22Rv1 (cell line): ENCODE results near the gene RAB11B.

Experiments used
- H3K27ac ChIP-seq: fragments of 450-650 bp; 2 replicates; pipeline ENCODE4 v1.5.1; 2017
- ZFX ChIP-seq: fragments of 450-650 bp; IDR thresholded peaks from 2 replicates; pipeline ENCODE4 v1.6.1; 2017; ENCODE audit warnings: antibody characterized with exemption, borderline replicate concordance
- TF ChIP-seq, protein P1 (sequence below): fragments of 450-650 bp; IDR thresholded peaks from 2 replicates; pipeline ENCODE4 v1.5.1; 2017; ENCODE audit warnings: mild to moderate bottlenecking

The RAB11B gene

GRCh38 chr19:8355631-8356402 lies 34.3 kb upstream of the RAB11B start:
- no peak for TF ChIP-seq ZFX
- TF ChIP-seq, protein P1, sequence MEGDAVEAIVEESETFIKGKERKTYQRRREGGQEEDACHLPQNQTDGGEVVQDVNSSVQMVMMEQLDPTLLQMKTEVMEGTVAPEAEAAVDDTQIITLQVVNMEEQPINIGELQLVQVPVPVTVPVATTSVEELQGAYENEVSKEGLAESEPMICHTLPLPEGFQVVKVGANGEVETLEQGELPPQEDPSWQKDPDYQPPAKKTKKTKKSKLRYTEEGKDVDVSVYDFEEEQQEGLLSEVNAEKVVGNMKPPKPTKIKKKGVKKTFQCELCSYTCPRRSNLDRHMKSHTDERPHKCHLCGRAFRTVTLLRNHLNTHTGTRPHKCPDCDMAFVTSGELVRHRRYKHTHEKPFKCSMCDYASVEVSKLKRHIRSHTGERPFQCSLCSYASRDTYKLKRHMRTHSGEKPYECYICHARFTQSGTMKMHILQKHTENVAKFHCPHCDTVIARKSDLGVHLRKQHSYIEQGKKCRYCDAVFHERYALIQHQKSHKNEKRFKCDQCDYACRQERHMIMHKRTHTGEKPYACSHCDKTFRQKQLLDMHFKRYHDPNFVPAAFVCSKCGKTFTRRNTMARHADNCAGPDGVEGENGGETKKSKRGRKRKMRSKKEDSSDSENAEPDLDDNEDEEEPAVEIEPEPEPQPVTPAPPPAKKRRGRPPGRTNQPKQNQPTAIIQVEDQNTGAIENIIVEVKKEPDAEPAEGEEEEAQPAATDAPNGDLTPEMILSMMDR: no peak
- H3K27ac ChIP-seq: peak overlapping the region; percentile 31; the same call in 1 of the 2 replicates

- peak overlapping the region; percentile 17; the same call in 1 of the 2 replicates for H3K27ac ChIP-seq
- TF ChIP-seq ZFX: no peak
- TF ChIP-seq, protein P1: no peak
These were observed 33.1 kb upstream of the RAB11B start for GRCh38 chr19:8357007-8357521.

DNA sequence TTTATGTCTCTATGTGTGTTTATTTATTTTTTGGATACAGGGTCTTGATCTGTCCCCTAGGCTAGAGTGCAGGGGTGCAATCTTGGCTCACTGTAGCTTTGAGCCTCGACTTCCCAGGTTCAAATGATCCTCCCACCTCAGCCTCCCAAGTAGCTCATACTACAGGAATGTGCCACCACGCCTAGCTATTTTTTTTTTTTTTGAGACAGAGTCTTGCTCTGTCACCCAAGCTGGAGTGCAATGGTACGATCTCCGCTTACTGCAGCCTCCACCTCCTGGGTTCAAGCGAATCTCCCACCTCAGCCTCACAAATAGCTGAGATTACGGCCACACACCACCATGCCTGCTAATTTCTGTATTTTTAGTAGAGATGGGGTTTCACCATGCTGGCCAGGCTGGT lies 31.2 kb upstream of the RAB11B start:
- no peak overlapping the region for H3K27ac ChIP-seq
- no peak for TF ChIP-seq ZFX
- TF ChIP-seq, protein P1: no peak

DNA sequence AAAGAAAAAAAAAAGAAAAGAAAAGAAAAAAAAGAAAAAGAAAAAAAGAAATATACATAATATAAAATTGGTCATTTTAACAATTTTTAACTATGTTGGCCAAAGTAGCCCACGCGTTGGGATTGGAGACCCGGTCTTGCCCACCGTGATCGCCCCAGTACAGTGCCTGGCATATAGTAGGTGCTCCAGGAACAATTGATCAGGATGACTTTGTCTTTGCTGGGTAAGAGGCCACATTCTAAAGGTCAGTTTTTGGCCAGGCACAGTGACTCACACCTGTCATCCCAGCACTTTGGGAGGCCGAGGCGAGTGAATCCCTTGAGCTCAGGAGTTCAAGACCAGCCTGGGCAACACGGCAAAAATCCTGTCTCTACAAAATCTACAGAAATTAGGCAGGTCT lies 30.0 kb upstream of the RAB11B start:
- H3K27ac ChIP-seq: no peak overlapping the region
- no peak for TF ChIP-seq ZFX
- TF ChIP-seq, protein P1: no peak

GRCh38 chr19:8361921-8362793 lies 28.0 kb upstream of the RAB11B start:
- TF ChIP-seq, protein P1: no peak
- no peak for TF ChIP-seq ZFX
- peak overlapping the region; percentile 96 for H3K27ac ChIP-seq

- no peak for TF ChIP-seq ZFX
- TF ChIP-seq, protein P1: peak; percentile 19
- peak within 1 kb of the TSS; percentile 96 for H3K27ac ChIP-seq
These were observed 26.1 kb upstream of the RAB11B start, which contains the start of gene ANGPTL4 for GRCh38 chr19:8363803-8364771. TSS of gene ANGPTL4 (plus strand) at chr19:8364155. CDS start at chr19:8364322, 167 bp downstream.
